OCI-LY1 (cell line): ENCODE measurements around the gene KRTAP4-1.

Experiments used
- H2AFZ ChIP-seq: fragments of 200-600 bp; sonication (generic), shearing (Covaris generic); 2 replicates; pipeline ENCODE4 v1.6.0; 2014; ENCODE audit warnings: antibody characterized with exemption, mild to moderate bottlenecking, low read length
- H3F3A ChIP-seq: fragments of 200-600 bp; sonication (generic), shearing (Covaris generic); 2 replicates; pipeline ENCODE4 v1.6.0; 2014; ENCODE audit warnings: mild to moderate bottlenecking, antibody characterized with exemption, low read length, moderate library complexity; ENCODE audit not compliant: insufficient read depth
- H3K27ac ChIP-seq: fragments of 200-600 bp; sonication (generic); 2 replicates; pipeline ENCODE4 v1.5.1; 2014; ENCODE audit warnings: low read length, mixed run types, mild to moderate bottlenecking, low read depth; ENCODE audit not compliant: poor library complexity, severe bottlenecking
- H3K27me3 ChIP-seq: fragments of 200-600 bp; sonication (generic); 2 replicates; pipeline ENCODE4 v1.6.0; 2014; ENCODE audit warnings: antibody characterized with exemption, mild to moderate bottlenecking, low read length, moderate library complexity; ENCODE audit not compliant: insufficient read depth
- H3K36me3 ChIP-seq: fragments of 200-600 bp; sonication (generic); 2 replicates; pipeline ENCODE4 v1.6.1; 2014; ENCODE audit warnings: mild to moderate bottlenecking, antibody characterized with exemption, low read length, moderate library complexity, mixed read lengths; ENCODE audit not compliant: insufficient read depth
- H3K4me1 ChIP-seq: fragments of 200-600 bp; sonication (generic); 2 replicates; pipeline ENCODE4 v1.5.1; 2014; ENCODE audit warnings: mild to moderate bottlenecking, low read length, moderate library complexity; ENCODE audit not compliant: insufficient read depth, severe bottlenecking
- H3K4me2 ChIP-seq: fragments of 200-600 bp; sonication (generic), shearing (Covaris generic); 2 replicates; pipeline ENCODE4 v1.6.1; 2014; ENCODE audit warnings: low read length
- H3K4me3 ChIP-seq: fragments of 200-600 bp; sonication (generic); 2 replicates; pipeline ENCODE4 v1.5.1; 2014; ENCODE audit warnings: low read length, low read depth, mild to moderate bottlenecking, mixed read lengths; ENCODE audit not compliant: poor library complexity, severe bottlenecking
- H3K79me2 ChIP-seq: fragments of 200-600 bp; shearing (Covaris generic); 2 replicates; pipeline ENCODE4 v1.6.1; 2016; ENCODE audit warnings: mixed run types, low read length, mixed read lengths; ENCODE audit not compliant: insufficient read depth
- H3K9ac ChIP-seq: fragments of 200-600 bp; sonication (generic), shearing (Covaris generic); 2 replicates; pipeline ENCODE4 v1.6.1; 2014; ENCODE audit warnings: mild to moderate bottlenecking, low read length, mixed read lengths
- H3K9me2 ChIP-seq: fragments of 200-600 bp; sonication (generic), shearing (Covaris generic); 2 replicates; pipeline ENCODE4 v1.6.1; 2014; ENCODE audit warnings: low read depth, mild to moderate bottlenecking, low read length, mixed read lengths
- H3K9me3 ChIP-seq: fragments of 200-600 bp; shearing (Covaris generic); 2 replicates; pipeline ENCODE4 v1.6.1; 2014; ENCODE audit warnings: low read length, mixed read lengths
- H4K20me1 ChIP-seq: fragments of 200-600 bp; sonication (generic), shearing (Covaris generic); 2 replicates; pipeline ENCODE4 v1.6.0; 2016; ENCODE audit warnings: mild to moderate bottlenecking, low read length; ENCODE audit not compliant: insufficient read depth
- EZH2 ChIP-seq: fragments of 200-600 bp; sonication (generic), shearing (Covaris generic); IDR thresholded peaks from 2 replicates; pipeline ENCODE4 v1.8.0; 2017; ENCODE audit warnings: borderline replicate concordance, mixed run types, mild to moderate bottlenecking, antibody characterized with exemption, low read length, moderate library complexity, mixed read lengths
- TF ChIP-seq, protein P1 (sequence below): fragments of 200-600 bp; sonication (generic), shearing (Covaris generic); IDR thresholded peaks from 2 replicates; pipeline ENCODE4 v1.5.1; 2017; ENCODE audit warnings: mild to moderate bottlenecking, antibody characterized with exemption, low read length, moderate library complexity, mixed read lengths

KRTAP4-1 gene

DNA sequence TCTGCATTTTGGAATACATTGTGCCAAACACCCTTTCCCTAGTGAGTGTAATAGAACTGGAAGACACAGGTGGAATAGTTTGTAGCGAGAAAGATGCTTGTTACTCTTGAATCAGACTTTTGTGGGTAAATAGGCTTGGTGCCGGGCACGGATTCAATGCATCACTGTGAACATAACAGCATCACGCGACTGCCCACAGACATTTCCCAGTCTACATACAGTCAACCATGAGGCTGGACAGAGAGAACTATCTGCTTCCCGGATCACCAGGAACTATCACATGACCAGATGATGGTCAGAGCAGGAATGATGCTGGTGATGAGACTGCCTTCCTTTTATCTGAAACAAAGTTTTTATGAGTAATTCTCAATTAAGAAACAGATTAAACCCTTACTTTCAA is 41.3 kb upstream of the KRTAP4-1 start:
- no peak overlapping the region for H3K27ac ChIP-seq
- TF ChIP-seq EZH2: no peak
- TF ChIP-seq, protein P1, sequence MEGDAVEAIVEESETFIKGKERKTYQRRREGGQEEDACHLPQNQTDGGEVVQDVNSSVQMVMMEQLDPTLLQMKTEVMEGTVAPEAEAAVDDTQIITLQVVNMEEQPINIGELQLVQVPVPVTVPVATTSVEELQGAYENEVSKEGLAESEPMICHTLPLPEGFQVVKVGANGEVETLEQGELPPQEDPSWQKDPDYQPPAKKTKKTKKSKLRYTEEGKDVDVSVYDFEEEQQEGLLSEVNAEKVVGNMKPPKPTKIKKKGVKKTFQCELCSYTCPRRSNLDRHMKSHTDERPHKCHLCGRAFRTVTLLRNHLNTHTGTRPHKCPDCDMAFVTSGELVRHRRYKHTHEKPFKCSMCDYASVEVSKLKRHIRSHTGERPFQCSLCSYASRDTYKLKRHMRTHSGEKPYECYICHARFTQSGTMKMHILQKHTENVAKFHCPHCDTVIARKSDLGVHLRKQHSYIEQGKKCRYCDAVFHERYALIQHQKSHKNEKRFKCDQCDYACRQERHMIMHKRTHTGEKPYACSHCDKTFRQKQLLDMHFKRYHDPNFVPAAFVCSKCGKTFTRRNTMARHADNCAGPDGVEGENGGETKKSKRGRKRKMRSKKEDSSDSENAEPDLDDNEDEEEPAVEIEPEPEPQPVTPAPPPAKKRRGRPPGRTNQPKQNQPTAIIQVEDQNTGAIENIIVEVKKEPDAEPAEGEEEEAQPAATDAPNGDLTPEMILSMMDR: no peak
- no peaks in the 10 kb centered on the region for H3K27me3 ChIP-seq
- no peak overlapping the region for H3K4me3 ChIP-seq
- no peak overlapping the region for H3K4me2 ChIP-seq
- H3K9ac ChIP-seq: no peak overlapping the region
- no peaks in the 10 kb centered on the region for H3K36me3 ChIP-seq
- H2AFZ ChIP-seq: no peak overlapping the region
- H3K9me2 ChIP-seq: no peaks in the 10 kb centered on the region
- H3F3A ChIP-seq: no peaks in the 10 kb centered on the region
- no peaks in the 10 kb centered on the region for H4K20me1 ChIP-seq
- H3K4me1 ChIP-seq: no peaks in the 10 kb centered on the region
- no peaks in the 10 kb centered on the region for H3K79me2 ChIP-seq
- no peaks in the 10 kb centered on the region for H3K9me3 ChIP-seq

DNA sequence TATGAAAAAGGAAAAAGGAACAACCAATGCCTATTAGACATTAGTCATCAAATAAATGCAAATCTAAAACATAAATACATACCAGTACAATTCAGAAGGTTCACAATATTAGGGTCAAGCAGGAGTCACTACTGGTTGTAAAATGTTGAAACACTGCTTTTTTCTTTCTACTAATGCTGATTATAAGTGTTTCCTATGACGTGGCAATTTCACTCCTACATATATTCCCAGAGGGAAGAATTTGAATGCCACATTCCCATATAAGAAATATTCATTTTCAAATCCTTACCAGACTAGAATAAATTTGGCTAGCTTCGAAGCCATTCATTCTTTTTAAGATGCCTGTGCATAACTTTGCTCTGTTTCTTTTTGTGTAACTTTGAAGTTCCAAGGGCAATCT is 39.1 kb upstream of the KRTAP4-1 start:
- Histone ChIP-seq H3F3A (no peaks in the 10 kb centered on the region), H3K9ac (no peak overlapping the region), H3K4me1 (no peaks in the 10 kb centered on the region), H3K27me3 (no peaks in the 10 kb centered on the region), H3K27ac (no peak overlapping the region), H3K9me2 (no peaks in the 10 kb centered on the region), H3K4me3 (no peak overlapping the region), H2AFZ (no peak overlapping the region), H3K36me3 (no peaks in the 10 kb centered on the region), H3K79me2 (no peaks in the 10 kb centered on the region), H3K9me3 (no peaks in the 10 kb centered on the region), H4K20me1 (no peaks in the 10 kb centered on the region), H3K4me2 (no peak overlapping the region)
- TF ChIP-seq, protein P1: no peak
- no peak for TF ChIP-seq EZH2

DNA sequence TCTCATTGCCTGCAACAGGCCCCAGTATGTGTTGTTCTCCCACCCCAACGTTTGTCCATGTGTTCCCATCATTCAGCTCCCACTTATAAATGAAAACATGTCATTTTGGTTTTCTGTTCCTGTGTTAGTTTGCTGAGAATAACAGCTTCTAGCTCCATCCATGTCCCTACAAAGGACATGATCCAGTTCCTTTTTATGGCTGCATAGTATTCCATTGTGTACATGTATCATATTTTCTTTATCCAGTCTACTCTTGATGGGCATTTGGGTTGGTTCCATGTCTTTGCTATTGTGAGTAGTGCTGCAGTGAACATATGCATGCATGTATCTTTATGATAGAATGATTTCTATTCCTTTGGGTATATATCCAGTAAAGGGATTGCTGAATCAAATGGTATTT is 31.0 kb upstream of the KRTAP4-1 start:
- H3K9me3 ChIP-seq: no peaks in the 10 kb centered on the region
- no peaks in the 10 kb centered on the region for H4K20me1 ChIP-seq
- H3K36me3 ChIP-seq: no peaks in the 10 kb centered on the region
- no peak overlapping the region for H2AFZ ChIP-seq
- no peaks in the 10 kb centered on the region for H3K4me1 ChIP-seq
- H3K27me3 ChIP-seq: no peaks in the 10 kb centered on the region
- no peak overlapping the region for H3K4me3 ChIP-seq
- no peaks in the 10 kb centered on the region for H3K9me2 ChIP-seq
- no peak overlapping the region for H3K4me2 ChIP-seq
- no peak overlapping the region for H3K9ac ChIP-seq
- H3F3A ChIP-seq: no peaks in the 10 kb centered on the region
- no peak overlapping the region for H3K27ac ChIP-seq
- no peaks in the 10 kb centered on the region for H3K79me2 ChIP-seq
- no peak for TF ChIP-seq EZH2
- TF ChIP-seq, protein P1: no peak
